HG02970 (cell line): ENCODE measurements around the gene KRTAP4-5.
"Not testable (repeated sequence)": the region's sequence is repeated elsewhere in the genome, so short reads cannot be mapped to it uniquely, and the experiment has no call there.

Experiments
- ATAC-seq: cut with Tn5 transposase; IDR thresholded peaks from one replicate; pipeline ENCODE4 v1.9.1; 2021; ENCODE audit warnings: mild to moderate bottlenecking, moderate library complexity, moderate number of reproducible peaks; ENCODE audit not compliant: unreplicated experiment, low FRiP score

KRTAP4-5 gene

DNA sequence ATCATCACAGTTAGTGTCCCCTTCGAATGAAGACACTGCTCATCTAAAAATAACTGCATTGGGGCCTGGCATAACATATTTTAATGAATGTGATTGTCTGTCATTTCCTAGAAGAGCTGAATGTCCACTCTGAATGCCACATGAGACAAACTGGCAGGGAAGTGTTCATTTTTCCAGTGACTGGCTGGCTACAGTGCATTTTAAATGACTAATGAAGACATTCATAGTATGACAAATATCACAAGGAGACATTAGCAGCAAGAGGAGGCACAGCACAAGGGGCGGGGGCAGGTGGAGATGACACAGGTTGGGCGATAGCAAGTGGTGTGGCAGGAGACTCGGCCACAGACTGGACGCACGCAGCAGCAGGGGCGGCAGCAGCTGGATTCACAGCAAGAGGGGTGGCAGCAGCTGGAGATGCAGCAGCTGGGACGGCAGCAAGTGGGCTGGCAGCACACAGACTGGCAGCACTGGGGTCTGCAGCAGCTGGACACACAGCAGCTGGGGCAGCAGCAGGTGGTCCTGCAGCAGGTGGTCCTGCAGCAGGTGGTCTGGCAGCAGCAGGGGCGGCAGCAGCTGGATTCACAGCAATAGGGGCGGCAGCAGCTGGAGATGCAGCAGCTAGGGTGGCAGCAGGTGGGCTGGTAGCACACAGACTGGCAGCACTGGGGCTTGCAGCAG is 514 bp downstream of the KRTAP4-5 start:
- ATAC-seq: not testable (repeated sequence)

DNA sequence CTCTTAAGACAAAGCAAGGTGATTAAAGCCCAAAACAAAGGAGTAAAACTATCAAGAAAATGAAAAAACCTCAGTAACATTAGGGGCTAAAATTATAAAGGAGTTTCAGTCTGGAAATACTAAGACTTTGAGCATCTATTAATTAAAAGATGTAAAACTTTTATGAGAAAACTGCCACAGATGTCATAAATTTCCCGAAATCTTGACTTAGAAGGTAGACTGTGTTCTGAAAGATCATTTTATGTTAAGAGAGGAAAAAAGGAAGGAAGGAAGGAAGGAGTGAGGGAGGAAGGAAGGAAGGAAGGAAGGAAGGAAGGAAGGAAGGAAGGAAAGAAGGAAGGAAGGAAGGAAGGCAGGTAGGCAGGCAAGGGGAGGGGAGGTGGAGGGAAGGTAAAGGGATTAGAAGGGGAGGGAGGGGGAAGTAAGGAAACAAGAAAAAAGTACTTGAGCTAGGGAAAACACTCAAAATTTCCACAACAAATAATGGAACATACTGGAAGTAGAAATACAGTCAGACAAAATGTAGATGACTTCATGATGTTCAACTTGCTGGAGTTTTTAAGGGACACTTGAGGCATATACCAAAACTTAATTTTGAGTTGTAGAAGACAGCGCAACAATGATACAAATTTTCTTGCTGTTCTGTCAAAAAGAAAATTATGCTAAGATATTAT is 2.0 kb downstream of the KRTAP4-5 start:
- no peak for ATAC-seq

DNA sequence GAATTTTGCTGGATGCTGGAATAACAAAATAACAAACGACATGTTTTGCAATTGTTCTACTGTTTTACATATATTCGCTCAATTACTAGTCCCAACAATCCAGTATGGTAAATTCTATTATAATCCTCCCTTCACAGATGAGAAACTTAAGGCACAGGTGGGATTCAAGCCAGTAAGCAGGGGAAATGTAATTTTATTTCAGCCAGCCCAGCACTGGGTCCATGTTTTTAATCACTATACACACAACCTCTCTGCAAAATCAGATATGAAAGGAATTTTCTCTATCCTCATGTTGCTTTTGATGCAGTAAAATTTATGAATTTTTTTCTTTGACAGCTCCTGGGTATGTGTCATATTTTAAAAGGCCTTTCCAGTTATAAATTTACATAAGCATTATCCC is 4.4 kb downstream of the KRTAP4-5 start:
- no peak for ATAC-seq

DNA sequence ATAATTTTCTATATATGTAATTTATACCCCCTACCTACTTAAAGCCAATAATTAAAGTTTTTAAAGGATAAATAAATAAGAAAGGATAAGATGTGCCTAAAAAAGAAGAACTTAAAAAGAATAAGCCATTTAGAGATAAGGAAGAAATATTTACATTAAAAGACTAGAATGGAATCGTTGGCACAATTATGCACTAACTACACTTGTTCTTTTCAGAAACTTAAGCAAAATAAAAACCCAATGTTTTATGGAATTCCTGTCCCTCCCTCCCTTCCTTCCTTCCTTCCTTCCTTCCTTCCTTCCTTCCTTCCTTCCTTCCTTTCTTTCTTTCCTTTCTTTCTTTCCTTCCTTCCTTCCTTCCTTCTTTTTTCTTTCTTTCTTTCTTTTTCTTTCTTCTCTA is 4.8 kb downstream of the KRTAP4-5 start:
- no peak for ATAC-seq

DNA sequence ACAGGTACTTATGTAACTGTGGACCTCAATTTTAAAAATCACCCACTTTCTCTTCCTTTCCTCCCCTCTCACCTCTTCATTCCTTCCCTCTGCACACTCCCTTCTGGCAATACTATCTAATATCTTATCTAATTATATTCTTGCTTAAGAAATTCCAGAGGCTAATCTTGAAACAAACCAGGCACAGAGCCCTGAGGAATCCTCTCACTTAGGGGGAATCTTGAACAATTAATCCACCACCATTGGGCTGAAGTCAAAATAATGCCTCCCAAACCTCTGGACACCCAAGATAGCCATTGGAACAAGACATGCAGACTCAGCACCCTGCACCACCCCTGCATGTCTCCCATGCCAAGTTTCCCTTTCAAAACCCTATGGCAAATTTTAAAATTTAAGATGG is 8.3 kb downstream of the KRTAP4-5 start:
- ATAC-seq: no peak

DNA sequence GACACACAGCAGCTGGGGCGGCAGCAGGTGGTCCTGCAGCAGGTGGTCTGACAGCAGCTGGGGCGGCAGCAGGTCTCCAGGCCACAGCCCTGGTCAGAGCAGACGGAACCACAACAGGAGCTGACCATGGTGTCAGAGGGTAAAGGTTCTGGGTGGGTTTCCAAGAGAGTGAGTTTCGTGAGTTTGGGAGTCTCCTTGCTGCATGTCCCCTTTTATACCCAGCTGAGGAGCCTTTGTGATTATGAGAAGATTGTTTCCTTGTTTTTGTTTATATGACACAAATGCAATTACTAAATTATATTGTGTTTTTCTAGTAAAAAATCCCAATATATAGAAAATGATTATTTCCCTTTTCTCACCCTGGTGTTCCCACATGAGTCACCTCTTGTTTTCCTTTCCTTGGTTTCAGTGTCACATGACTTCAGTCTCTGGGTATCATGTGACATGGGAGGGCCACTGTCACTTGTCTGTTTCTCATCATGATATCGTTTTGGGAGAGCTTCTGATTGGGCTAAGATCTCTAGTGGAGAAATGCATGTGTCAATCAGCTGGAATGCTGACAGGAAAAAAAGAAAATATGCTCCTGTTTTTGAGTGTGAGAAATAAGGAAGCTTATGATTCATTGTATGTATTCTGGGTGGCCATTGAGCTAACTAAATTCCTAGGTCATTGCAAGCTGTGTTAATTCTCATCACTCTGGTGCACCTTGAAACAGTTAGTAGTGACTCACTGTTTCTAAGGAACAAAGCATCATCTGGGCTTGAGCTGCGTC is 9.1 kb downstream of the KRTAP4-5 start, which contains the start of gene KRTAP4-6:
Gene KRTAP4-6, minus strand, starts transcription at position 185 of the 772 bp plus-strand sequence. Its CDS starts 57 bp downstream, at position 128.
- no peak for ATAC-seq

DNA sequence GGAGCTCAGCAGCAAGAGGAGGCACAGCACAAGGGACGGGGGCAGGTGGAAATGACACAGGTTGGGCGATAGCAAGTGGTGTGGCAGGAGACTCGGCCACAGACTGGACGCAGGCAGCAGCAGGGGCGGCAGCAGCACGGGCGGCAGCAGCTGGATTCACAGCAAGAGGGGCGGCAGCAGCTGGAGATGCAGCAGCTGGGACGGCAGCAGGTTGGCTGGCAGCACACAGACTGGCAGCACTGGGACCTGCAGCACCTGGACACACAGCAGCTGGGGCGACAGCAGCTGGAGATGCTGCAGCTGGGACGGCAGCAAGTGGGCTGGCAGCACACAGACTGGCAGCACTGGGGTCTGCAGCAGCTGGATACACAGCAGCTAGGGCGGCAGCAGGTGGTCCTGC is 9.8 kb downstream of the KRTAP4-5 start:
- not testable (repeated sequence) for ATAC-seq

DNA sequence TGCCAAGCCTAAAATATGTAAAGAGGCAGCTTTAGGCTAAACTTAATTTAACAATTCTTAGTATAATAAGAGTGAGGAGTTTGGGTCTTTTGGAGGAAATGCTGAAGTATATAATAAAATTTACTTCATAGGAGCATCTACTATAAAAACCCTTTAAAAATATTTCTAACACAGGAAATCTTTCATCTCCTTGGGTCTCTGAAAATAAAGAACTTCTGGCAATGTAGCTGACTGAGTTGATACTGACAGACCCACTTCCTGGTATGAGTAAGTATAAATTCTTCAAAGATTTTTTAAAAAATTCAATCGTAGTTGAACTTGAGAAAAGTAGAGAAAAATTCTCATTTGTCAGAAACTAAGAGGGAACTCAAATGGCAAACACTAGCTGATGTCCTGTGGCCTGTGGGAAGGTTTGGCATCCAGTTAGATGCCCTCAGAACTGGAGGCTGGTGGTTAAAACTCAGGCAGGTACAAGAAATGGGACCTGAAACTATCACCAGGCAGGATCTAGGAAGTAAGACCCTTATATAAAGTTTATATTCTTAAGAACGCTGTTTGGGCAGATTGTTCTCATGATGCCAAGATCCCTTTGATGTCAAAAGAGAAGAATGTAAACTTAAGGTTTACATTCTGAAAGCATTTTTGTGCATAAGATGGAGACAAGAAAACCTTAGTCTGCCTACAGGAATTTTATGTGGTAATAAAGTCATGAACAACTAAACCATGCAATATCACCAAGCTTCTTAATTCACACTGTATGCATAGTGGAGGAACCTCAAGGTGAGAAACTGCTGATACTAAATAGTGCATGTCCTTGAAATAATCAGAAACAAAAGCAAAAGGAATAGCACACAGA is 15.5 kb downstream of the KRTAP4-5 start:
- ATAC-seq: no peak

DNA sequence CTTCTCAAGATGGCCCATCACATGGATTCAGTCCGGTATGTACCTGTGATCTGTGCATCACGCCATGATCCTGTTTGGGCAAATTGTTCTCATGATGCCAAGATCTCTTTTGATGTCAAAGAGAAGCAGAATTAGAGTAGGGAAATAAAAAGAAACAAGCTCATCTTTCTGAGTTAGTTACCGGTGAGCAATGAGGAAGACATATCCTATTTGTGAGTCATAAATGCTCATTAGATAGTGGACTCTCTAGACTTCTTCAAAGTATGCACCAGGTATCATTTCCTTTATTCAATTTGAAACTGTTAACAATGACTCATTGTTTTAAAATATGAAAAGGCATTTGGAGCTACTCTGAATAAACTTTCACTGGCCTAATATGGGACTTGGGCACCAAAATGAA is 17.6 kb downstream of the KRTAP4-5 start:
- ATAC-seq: no peak

DNA sequence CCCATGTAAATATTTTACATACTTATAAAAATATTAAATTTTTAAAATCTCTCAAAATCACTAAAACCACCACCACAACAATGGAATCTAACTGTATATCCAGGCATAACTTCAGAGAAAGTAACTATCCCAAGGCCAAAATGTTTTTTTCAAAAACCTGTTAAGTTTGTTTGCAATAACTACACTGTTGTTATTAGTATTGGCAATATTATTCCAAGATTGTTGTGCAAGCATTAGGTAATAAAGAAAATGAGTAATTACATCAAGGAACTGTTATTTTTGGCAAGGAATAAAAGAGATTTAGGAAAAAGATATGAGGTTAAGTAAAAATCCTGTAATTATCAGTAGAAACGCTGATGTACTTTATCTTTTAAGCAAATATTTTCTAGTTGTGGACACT is 22.3 kb downstream of the KRTAP4-5 start:
- no peak for ATAC-seq

DNA sequence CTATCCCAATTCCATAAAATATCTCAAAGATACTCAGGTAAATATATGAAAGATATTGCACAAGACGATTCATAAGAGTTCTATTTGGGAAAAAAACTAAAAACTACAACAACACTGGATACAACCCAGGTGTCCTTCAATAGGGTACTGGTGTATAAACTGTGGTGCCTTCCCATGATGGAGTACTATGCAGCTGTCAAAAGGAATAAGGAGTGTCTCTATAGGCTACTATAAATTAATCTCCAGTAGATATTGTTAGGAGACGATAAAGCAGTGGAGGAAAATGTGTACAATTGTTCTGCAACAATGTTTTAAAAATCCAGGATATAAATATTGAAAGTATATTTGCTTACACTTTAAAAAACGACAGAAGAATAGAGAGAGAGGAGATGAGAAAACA is 23.2 kb downstream of the KRTAP4-5 start:
- no peak for ATAC-seq

DNA sequence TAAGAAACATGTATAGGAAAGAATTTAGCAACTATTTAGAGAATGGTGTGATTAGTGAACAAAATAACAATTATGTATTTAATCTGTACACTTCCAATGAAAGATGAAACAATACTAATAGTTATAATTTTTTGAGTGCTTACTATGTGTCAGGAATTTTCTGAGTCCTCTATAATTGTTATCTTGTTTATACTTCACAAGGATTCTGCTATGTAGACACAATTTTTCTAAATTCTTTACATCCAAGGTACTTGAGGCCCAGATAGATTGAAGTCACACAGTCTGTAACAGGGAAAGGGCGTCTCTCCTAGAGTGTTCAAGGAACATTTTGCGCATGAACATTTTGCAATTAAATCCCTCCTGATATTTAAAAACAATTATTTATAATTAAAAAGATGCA is 24.6 kb downstream of the KRTAP4-5 start:
- no peak for ATAC-seq

DNA sequence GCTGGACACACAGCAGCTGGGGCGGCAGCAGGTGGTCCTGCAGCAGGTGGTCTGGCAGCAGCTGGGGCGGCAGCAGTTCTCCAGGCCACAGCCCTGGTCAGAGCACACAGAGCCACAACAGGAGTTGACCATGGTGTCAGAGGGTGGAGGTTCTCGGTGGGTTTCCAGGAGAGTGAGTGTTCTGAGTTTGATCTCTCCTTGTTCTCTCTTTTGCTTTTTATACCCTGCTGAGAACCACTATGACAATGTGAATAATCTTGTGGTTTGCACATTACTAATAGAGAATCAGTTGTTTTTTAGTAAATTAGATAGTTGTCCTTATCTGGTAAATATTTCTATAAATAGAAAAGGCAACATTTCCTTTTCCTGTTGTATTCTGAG is 25.6 kb downstream of the KRTAP4-5 start, which contains the start of gene KRTAP4-12:
Gene KRTAP4-12, minus strand, starts transcription at position 192 of the 381 bp plus-strand sequence. Its CDS starts 60 bp downstream, at position 132.
- not testable (repeated sequence) for ATAC-seq

DNA sequence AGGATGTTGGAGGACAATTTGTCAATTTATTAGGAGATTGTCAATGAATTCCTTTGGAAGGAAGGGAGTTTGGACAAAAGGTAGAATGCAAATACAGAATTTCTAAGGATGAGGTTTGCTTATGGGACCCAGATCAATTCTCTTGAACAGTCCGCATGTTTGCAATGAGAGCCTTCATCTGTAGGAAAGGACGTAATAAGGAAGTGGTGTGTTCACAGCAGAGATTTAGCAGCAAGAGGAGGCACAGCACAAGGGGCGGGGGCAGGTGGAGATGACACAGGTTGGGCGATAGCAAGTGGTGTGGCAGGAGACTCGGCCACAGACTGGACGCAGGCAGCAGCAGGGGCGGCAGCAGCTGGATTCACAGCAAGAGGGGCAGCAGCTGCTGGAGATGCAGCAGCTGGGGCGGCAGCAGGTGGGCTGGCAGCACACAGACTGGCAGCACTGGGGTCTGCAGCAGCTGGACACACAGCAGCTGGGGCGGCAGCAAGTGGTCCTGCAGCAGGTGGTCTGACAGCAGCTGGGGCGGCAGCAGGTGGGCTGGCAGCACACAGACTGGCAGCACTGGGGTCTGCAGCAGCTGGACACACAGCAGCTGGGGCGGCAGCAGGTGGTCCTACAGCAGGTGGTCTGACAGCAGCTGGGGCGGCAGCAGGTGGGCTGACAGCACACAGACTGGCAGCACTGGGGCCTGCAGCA is 26.2 kb downstream of the KRTAP4-5 start:
- ATAC-seq: not testable (repeated sequence)

DNA sequence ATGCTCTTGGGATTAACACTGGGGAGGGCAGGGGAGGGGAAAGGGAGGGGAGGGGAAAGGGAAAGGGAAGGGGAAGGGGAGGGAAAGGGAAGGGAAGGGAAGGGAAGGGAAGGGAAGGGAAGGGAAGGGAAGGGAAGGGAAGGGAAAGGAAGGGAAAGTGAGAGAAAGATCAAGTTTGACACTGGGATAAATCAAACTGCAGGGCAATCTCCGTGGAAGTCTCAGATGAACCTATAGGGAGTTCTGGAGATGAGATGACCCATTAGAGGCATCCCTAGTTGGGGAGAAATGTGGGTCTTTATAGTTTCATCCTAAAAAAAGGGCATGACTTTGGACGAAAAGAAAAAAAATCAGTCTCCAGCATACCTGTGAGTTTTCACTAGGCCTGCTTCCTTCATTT is 27.9 kb downstream of the KRTAP4-5 start:
- no peak for ATAC-seq

DNA sequence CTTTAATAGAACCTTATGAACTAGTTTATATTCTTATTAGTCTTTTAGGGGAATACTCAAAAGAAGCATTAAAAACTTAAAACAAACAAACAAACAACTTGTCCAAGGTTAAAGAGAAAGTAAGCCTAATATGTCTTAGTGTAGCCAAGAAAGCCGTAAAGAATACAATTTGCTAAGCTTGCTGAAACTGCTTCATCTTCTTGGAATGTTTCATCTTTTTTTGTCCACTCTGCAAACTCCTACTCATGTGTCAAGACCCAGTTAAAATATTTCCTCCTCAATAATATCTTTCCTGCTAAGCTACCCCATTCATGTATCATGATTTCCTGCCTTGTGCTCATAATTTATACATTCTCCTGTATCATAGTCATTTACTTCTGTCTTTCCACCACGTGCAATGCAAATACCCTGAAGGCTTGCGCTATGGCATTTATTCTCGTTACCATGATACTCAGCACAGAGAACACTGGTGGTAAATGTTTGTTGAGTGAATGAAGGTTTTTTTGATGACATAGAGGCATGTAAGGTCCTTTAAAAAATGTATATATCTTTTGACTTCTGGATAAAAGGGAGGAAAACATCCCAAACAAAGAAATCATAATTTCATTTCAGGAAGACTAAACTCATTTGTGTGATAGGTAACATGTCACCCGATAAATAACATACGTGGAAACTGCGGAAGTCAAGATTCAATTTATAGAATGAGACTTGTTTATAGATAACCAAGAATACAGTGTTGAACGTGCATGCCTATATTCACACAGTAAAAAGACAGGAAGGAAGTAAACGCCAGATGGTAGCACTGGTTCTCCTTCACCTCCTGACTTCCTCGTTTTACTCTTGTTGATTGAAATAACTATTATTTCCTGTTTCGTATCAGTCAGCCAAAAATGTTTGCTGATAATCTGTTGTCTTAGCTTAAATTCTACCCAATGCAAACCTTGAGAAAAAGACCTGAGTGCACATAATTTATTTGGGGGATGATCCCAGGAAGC is 29.6 kb downstream of the KRTAP4-5 start:
- not testable (repeated sequence) for ATAC-seq

DNA sequence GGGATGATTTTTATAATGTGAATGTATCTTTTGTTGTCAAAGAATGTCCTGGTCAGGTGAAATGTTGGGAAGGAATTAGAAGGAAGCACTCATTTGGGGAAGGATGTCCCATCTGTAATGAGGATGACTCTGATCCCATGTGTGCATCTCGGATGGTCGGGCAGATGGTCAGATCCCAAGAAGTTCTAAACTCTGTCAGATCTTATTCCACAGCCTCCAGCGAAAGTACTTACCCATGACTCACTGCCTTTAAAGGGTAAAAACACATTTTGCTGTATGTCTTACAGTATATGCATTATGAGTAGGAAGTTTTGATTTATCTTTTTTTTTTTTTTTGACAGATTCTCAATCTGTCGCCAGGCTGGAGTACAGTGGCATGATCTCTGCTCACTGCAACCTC is 30.9 kb downstream of the KRTAP4-5 start:
- ATAC-seq: no peak

DNA sequence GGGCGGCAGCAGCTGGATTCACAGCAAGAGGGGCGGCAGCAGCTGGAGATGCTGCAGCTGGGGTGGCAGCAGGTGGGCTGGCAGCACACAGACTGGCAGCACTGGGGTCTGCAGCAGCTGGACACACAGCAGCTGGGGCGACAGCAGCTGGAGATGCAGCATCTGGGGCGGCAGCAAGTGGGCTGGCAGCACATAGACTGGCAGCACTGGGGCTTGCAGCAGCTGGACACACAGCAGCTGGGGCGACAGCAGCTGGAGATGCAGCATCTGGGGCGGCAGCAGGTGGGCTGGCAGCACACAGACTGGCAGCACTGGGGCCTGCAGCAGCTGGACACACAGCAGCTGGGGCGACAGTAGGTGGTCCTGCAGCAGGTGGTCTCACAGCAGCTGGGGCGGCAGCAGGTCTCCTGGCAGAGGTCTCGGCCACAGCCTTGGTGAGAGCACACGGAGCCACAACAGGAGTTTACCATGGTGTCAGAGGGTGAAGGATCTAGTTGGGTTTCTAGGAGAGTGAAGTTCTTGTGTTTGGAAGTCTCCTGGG is 31.7 kb downstream of the KRTAP4-5 start, which contains the start of gene KRTAP4-11:
Gene KRTAP4-11, minus strand, starts transcription at position 528 of the 541 bp plus-strand sequence. Its CDS starts 58 bp downstream, at position 470.
- ATAC-seq: not testable (repeated sequence)
